GM21576 (cell line): ENCODE measurements around the gene SERPINA1.

ENCODE experiments used
- ATAC-seq: cut with Tn5 transposase; IDR thresholded peaks from one replicate; pipeline ENCODE4 v1.9.1; 2021; ENCODE audit warnings: mild to moderate bottlenecking, moderate library complexity; ENCODE audit not compliant: unreplicated experiment

SERPINA1 gene

DNA sequence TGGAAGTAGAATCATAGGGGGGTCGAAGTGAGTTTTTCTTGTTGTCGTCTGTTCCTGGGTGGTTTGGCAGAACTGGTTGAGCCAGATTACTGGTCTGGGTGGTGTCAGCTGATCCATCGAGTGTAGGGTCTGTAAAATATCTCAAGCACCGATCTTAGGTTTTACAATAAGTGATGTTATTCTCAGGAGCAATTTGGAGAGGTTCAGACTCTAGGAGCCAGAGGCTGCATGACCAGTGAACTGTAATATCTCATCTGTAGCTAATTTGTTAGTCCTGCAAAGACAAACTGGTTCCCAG is 9.7 kb upstream of the SERPINA1 start:
- no peak for ATAC-seq

- ATAC-seq: no peak
Observed at GRCh38 chr14:94397289-94398181, 9.1 kb upstream of the SERPINA1 start.

DNA sequence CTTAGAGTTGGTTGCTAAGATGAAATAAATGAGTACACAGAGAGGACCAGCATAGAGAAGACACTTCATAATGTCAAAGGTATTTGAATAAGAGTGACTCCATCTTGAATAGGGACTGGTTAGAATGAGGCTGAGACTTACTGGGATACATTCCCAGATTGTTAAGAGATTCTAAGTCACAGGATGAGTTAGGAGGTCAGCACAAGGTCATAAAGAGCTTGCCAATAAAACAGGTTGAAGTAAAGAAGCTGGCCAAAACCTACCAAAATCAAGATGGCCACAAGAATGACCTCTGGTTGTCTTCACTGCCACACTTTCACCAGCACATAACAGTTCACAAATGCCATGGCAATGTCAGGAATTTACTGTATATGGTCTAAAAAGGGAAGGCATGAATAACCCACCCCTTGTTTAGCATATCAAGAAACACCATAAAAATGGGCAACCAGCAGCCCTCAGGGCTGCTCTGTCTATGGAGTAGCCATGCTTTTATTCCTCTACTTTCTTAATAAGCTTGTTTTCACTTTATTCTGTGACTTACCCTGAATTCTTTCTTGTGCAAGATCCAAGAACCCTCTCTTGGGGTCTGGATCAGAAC is 8.3 kb upstream of the SERPINA1 start:
- ATAC-seq: no peak

GRCh38 chr14:94395888-94396574 is 7.6 kb upstream of the SERPINA1 start:
- ATAC-seq: no peak

- ATAC-seq: no peak
Observed at GRCh38 chr14:94395282-94395887, 7.0 kb upstream of the SERPINA1 start.

- no peak for ATAC-seq
Observed at GRCh38 chr14:94394581-94395207, 6.3 kb upstream of the SERPINA1 start.

DNA sequence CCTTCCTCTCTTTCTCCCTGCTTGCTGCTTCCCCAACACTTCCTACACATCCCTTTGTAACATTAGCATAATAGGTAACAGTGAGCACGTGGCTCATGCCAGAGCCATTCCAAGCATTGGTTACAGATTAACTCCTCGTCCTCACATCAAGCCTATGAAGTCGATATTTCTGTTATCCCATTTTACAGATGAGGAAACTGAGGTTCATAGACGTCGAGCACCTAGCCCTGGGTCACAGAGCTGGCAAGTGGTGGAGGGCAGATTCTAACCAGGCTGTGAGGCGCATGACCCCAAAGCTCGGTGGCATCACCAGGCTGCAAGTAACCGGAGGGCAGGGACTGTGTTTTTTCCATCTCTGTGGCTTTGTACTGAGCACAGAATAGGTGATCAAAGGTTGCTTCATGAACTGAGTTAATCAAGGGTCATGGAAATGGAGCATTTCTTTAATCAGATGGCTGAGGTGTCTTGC is 5.7 kb upstream of the SERPINA1 start:
- ATAC-seq: no peak

DNA sequence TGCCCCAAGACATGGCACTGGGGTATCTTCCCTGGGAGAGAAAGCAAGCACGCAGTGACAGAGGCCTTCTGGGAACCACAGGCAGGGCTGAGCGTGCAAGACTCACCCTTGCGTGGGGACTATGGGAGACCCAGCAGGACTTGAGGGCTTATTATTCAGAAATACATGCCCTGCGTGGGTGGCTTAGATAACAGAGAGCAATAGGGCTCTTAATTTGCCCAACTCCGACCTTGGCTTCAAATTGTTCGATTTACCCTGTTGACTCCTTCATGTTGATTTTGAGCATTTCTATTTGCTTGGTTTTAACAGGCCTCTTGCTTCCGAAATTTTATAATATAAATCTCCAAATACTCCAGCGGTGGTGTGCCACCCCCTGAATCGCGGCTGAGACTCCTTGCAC is 5.1 kb upstream of the SERPINA1 start:
- ATAC-seq: no peak

DNA sequence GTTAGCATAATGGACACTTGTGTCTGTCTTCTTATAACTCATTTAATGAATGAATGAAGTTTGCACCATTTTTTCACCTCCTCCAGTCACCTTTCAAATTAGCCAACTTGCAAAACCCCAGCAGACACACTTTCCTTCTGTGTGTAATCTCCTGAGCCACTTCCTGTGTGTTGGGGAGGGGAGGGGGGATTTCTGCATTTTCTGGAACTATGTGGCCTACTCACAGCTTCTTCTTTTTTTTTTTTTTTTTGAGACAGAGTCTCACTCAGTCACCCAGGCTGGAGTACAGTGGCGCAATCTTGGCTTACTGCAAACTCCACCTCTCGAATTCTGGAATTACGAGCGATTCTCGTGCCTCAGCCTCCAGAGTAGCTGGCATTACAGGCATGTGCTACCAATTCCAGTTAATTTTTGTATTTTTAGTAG is 4.1 kb upstream of the SERPINA1 start:
- no peak for ATAC-seq

DNA sequence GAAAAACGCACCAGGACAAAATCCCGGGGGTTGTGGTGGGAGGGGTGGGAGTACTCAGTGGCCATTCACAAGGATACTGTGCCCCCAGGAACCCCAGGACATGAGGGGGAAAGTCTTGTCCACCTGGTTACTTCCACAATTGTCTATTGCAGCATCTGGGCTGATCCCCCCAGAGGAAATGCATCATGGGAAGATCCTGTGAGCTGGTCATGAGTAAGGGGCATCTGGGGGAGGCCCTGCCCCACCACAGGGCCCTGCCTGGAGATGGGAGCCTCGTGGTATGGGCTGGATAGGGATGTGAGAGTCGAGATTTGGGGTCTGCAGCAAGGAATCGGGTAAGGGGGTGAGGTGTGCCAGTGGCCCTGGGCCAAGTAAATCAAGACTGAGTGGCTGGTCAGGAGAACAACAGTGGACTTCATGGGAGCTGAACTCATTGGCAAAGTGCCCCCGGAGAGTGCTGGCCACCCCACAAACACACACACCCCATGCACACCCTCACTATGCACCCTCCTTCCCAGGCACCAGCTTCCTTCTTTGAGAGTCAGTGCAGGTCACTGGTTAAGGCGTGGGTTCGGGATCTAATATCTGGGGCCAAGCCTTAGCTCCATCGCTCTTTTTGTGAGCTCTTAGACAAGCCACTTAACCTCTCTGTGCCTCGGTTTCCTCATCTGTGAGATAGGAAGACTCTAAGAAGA is 3.0 kb upstream of the SERPINA1 start:
- no peak for ATAC-seq

DNA sequence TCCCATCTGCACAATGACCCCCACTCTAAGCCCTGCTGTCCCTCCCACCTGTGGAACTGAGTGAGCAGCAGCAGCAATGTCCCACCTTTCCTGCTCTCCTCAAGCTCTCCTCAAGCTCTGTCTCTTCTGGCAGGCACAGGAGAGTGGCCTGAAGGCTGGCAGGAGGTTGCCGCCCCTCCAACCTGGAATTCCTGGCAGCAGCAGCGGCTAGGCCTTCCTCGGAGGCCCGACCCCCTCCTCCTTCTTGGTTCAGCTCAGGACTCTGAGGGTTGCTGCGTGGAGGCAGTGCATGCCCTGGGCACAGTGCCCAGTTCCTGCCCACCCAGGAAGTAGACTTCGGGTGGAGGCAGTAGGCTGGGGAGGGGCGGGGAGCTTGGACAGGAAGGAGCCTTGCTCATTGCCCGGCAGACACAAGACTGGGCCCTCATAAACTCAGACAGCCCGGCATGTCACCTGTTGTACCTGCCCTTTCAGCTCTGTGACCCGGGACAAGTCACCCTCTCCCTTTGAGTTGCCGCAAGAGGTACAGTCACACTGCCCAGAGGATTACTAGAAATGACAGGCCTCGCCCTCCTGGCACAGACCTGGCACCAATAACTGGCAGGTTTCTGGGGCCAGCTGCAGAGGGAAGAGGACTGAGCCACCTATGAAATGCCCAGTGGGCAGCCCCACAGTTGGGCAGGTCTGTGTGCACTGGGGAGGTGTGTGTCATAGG is 2.1 kb upstream of the SERPINA1 start:
- no peak for ATAC-seq

- ATAC-seq: no peak
Observed at GRCh38 chr14:94389731-94390371, 1.4 kb upstream of the SERPINA1 start.

DNA sequence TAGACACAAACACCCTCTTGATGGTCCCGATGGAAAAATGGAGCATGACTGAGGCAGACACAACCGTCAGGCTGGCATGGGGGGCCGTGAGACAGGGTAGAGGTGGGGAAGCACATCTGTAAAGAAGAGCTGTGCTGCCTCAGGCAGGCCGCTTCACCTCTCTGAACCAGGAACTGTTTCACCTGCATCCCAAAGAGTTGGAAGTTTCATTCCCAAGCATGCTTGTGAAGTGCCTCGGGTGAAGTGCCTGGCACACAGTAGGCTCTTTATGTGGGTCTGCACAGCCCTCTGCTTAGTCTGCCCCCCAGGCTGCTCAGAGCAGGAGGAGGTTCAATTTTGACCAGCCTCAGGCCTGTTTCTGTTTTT is 685 bp upstream of the SERPINA1 start:
- no peak for ATAC-seq

DNA sequence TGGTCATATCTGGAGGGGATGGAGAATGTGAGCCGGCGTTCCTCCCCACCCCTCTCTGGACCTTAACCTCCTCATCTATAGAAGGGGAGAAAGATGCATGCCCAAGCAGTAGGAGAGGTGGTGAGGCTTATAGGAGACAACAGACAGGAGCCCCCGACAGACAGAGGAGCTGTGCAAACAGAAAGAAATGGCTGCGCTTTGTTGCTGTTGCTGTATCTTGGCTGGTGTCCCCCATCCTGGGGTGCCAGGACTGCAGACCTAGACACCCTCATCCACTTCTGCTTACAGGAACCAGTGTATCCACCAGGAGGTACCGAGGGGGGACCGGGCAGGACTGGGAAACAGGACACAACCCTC is 397 bp downstream of the SERPINA1 start:
- no peak for ATAC-seq

- no peak for ATAC-seq
Observed at GRCh38 chr14:94387051-94388026, 1.1 kb downstream of the SERPINA1 start.

GRCh38 chr14:94386085-94387031 is 2.0 kb downstream of the SERPINA1 start:
- ATAC-seq: no peak

GRCh38 chr14:94385553-94386057 is 2.8 kb downstream of the SERPINA1 start:
- ATAC-seq: no peak
